GM19328 (cell line): Measurements from ENCODE around the gene ST3GAL5.

ENCODE experiments used
- ATAC-seq: cut with Tn5 transposase; IDR thresholded peaks from one replicate; pipeline ENCODE4 v1.9.1; 2021; ENCODE audit warnings: mild to moderate bottlenecking, moderate library complexity; ENCODE audit not compliant: unreplicated experiment

Gene ST3GAL5

GRCh38 chr2:85793584-85793983 lies 95.2 kb downstream of the ST3GAL5 start:
- ATAC-seq, result no peak

GRCh38 chr2:85792783-85793441 lies 95.9 kb downstream of the ST3GAL5 start:
- ATAC-seq, result no peak

GRCh38 chr2:85791704-85792565 lies 96.9 kb downstream of the ST3GAL5 start:
- ATAC-seq, result no peak

DNA sequence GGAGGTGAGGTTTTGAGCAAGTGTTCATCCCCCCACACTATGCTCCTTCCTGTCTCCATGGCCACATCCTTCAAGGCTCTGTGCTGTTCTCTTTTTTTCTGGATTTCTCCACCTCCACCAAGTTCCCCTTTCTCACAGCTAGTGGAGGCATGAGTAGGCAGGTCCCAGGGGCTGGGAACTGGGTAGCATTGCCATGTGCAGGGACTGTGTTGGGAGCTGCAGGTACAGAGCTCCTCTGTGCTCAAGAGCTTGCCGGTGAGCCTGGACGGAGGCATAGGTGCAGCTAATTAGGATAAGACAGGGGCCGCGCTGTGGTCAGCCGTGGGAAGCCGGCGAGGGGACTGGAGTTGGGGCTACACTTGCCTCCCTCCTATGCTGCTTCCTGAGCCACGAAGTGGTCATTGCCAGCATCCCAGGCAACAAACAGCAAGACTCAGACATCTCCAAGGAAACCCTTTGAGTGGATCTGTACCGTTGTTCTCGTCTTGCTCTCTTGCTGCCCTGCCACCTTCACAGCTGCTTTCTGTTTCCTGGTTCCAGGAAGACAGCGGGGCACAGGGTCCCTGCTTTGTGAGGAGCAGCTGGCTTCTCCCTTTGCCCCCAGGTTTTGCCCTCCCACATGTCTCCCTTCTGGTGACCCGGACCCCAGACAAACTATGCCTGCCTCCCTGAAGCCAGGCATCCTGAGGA lies 98.1 kb downstream of the ST3GAL5 start:
- no peak for ATAC-seq

DNA sequence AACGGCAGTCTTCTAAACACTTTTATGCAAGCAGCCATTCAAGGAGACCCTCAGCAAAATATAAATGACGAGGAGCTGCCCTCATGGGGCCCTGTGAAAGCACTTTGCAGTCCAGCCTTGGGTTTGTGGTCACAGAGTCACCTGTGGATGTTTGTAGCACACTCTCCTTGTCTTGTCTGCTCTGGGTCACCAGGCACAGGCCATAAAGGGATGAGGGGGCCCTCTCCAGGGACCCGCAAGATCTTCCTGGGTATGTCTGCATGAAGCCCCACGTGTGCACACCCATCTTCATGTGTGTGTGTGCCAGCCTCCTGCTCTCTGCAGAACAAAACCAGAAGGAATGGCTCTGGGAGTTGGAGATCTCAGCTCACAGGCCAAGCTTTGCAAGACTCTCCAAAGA lies 98.8 kb downstream of the ST3GAL5 start:
- no peak for ATAC-seq

DNA sequence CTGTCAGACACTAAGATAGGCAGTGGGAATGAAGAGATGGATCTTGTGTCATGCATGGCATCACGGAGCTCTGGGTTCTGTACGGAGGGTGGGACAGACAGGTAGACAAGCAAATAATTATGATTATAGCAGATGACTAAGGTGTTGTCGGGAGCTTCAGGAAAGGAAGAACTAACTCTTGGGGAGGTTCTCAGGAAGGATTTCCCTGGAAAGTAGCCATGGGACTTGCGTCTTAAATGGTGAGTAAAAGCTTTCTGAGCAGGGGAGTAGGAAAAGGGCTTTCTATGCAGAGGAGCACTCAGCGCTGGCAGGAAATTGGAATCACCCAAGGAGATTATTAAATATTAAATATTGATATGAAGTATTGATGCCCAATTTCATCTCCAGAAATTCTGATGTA lies 99.5 kb downstream of the ST3GAL5 start:
- no peak for ATAC-seq

DNA sequence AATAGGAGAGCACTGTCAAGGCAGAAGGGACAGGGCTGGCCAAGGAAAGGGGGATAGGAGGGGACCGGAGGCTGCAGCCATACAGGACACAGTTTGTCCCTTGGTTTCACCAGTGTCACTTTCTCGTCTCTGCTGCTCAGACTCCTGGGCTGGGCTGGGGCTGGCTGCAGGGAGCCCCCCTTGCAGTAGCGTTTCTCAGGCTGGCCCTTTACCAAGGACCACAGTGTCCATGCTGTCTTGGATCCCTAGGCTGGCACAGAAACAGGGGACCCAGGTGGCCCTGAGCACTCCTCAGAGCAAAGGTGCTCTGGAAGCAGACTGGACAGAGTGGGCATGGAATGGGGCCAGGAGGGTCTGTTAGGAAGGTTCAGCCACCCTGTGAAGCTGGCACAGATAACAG lies 100.2 kb downstream of the ST3GAL5 start:
- no peak for ATAC-seq

- no peak for ATAC-seq
Measured at GRCh38 chr2:85787981-85788340, 100.8 kb downstream of the ST3GAL5 start.

- ATAC-seq, result no peak
Measured at GRCh38 chr2:85787282-85787980, 101.4 kb downstream of the ST3GAL5 start.
